HG02571 (cell line): Measurements from ENCODE around the gene ENOX2.

ENCODE experiments used
- ATAC-seq: cut with Tn5 transposase; IDR thresholded peaks from one replicate; pipeline ENCODE4 v1.9.1; 2021; ENCODE audit warnings: mild to moderate bottlenecking, moderate library complexity; ENCODE audit not compliant: unreplicated experiment

The ENOX2 gene

GRCh38 chrX:130705591-130705990 is 197.4 kb downstream of the ENOX2 start:
- no peak for ATAC-seq

GRCh38 chrX:130704053-130705038 is 198.7 kb downstream of the ENOX2 start:
- no peak for ATAC-seq

GRCh38 chrX:130702867-130703707 is 199.9 kb downstream of the ENOX2 start:
- no peak for ATAC-seq

GRCh38 chrX:130700629-130701028 is 202.4 kb downstream of the ENOX2 start:
- ATAC-seq: no peak

- no peak for ATAC-seq
These were observed 203.4 kb downstream of the ENOX2 start for GRCh38 chrX:130699618-130700017.

GRCh38 chrX:130696542-130696941 is 206.5 kb downstream of the ENOX2 start:
- ATAC-seq: no peak

GRCh38 chrX:130695931-130696330 is 207.1 kb downstream of the ENOX2 start:
- no peak for ATAC-seq

GRCh38 chrX:130694983-130695382 is 208.0 kb downstream of the ENOX2 start:
- no peak for ATAC-seq

GRCh38 chrX:130691576-130691975 is 211.4 kb downstream of the ENOX2 start:
- ATAC-seq: no peak

- no peak for ATAC-seq
These were observed 214.6 kb downstream of the ENOX2 start for GRCh38 chrX:130688360-130688759.

- no peak for ATAC-seq
These were observed 220.0 kb downstream of the ENOX2 start for GRCh38 chrX:130682990-130683389.

- ATAC-seq: no peak
These were observed 222.6 kb downstream of the ENOX2 start for GRCh38 chrX:130680164-130681035.

GRCh38 chrX:130676861-130677260 is 226.1 kb downstream of the ENOX2 start:
- no peak for ATAC-seq

- ATAC-seq: no peak
These were observed 230.8 kb downstream of the ENOX2 start for GRCh38 chrX:130672214-130672613.

- ATAC-seq: no peak
These were observed 233.8 kb downstream of the ENOX2 start for GRCh38 chrX:130669233-130669632.

- ATAC-seq: no peak
These were observed 237.7 kb downstream of the ENOX2 start for GRCh38 chrX:130665263-130665662.

- ATAC-seq: no peak
These were observed 244.7 kb downstream of the ENOX2 start for GRCh38 chrX:130658310-130658709.

- no peak for ATAC-seq
These were observed 248.5 kb downstream of the ENOX2 start for GRCh38 chrX:130654409-130654950.

GRCh38 chrX:130652824-130653578 is 250.0 kb downstream of the ENOX2 start:
- ATAC-seq: no peak

GRCh38 chrX:130649738-130650137 is 253.3 kb downstream of the ENOX2 start:
- no peak for ATAC-seq
